K562 (cell line): ENCODE data around the gene CHMP2A. TPM values are rescaled to one million over a fixed set of nuclear protein-coding genes. Genes with fewer than 3 reads are reported as not detected.

Experiments
- COPS2 ChIP-seq: fragments of 450-650 bp; conservative IDR thresholded peaks from 2 replicates; pipeline ENCODE4 v1.6.1; 2016; ENCODE audit warnings: mild to moderate bottlenecking, moderate library complexity
- EWSR1 ChIP-seq: fragments of 450-650 bp; IDR thresholded peaks from 2 replicates; pipeline ENCODE4 v1.6.1; 2018; ENCODE audit warnings: borderline replicate concordance, mild to moderate bottlenecking, low read depth, moderate library complexity; ENCODE audit not compliant: partially characterized antibody
- KLF10 ChIP-seq: fragments of 250-450 bp; sonication (Bioruptor Pico); IDR thresholded peaks from 2 replicates; pipeline ENCODE4 v1.6.1; 2021; ENCODE audit warnings: matching md5 sums
- MAZ ChIP-seq, 2 experiments: fragments of 450-650 bp in 1 of 2; sonication (generic) in 1 of 2; formaldehyde crosslinking; IDR thresholded peaks in 1 of 2; conservative IDR thresholded peaks in 1 of 2; 2 replicates each; pipeline versions ENCODE4 v1.4.0 to v1.5.0; 2020; ENCODE audit warnings: mild to moderate bottlenecking in 1 of 2, missing genetic modification reagents in 1 of 2
- MECOM ChIP-seq: fragments of 250-450 bp; sonication (Bioruptor Pico); IDR thresholded peaks from 2 replicates; pipeline ENCODE4 v1.8.0; 2022; ENCODE audit warnings: inconsistent platforms
- NCOA1 ChIP-seq: fragments of 450-650 bp; IDR thresholded peaks from 2 replicates; pipeline ENCODE4 v1.6.1; 2016; ENCODE audit warnings: low read depth
- POLR2AphosphoS5 ChIP-seq: IDR thresholded peaks from 2 replicates; pipeline ENCODE4 v1.6.1; 2011; ENCODE audit warnings: mild to moderate bottlenecking, low read depth, low read length, moderate library complexity; ENCODE audit not compliant: control insufficient read depth, insufficient read depth
- RBM39 ChIP-seq: fragments of 200-400 bp; formaldehyde crosslinking; optimal IDR thresholded peaks from 2 replicates; pipeline ENCODE3; 2018; ENCODE audit warnings: low read depth, low read length
- YBX1 ChIP-seq: fragments of 450-650 bp; IDR thresholded peaks from 2 replicates; pipeline ENCODE4 v1.7.1; 2016; ENCODE audit warnings: mild to moderate bottlenecking
- YY1 ChIP-seq, 3 experiments: IDR thresholded peaks; 2 replicates each; pipeline ENCODE4 v1.6.1; 2011; ENCODE audit warnings: low read length in 2 of 3, mild to moderate bottlenecking in 2 of 3, moderate library complexity in 2 of 3, borderline replicate concordance in 1 of 3, control low read depth in 1 of 3, low read depth in 1 of 3; ENCODE audit not compliant: insufficient read depth in 3 of 3, insufficient replicate concordance in 2 of 3, control insufficient read depth in 1 of 3, insufficient read length in 1 of 3; ENCODE audit errors: extremely low read depth in 1 of 3
- polyA plus RNA-seq, 8 experiments: library from polyadenylated mRNA; depleted of rRNA in 4 of 8; stranded (reverse) in 5 of 8; unstranded in 3 of 8; fragments of >200 nt; fragmentation: Nextera tagmentation in 2 of 8; fragmentation: Illumina TruSeq in 1 of 8; extraction: Ambion mirVana in 2 of 8; extraction: Trizol in 1 of 8; gene quantifications; 2 replicates each; pipeline versions ENCODE4 v1.2.1 to v1.2.3, GENCODE V29; 2011 to 2014; ENCODE audit warnings: inconsistent platforms in 1 of 8, missing spikeins in 1 of 8
- total RNA-seq, 7 experiments: library from RNA; depleted of rRNA in 6 of 7; stranded (reverse); fragments of >200 nt in 6 of 7; fragmentation: Illumina TruSeq in 2 of 7; extraction: Trizol in 2 of 7; gene quantifications; 2 replicates each; pipeline versions ENCODE4 v1.2.1 to v1.2.3, GENCODE V29; 2011 to 2021; ENCODE audit warnings: low replicate concordance in 1 of 7
- TF ChIP-seq, protein P1 (sequence below): fragments of 250-450 bp; sonication (Bioruptor Pico); IDR thresholded peaks from 2 replicates; pipeline ENCODE4 v1.8.0; 2021; ENCODE audit warnings: borderline replicate concordance, mild to moderate bottlenecking, moderate library complexity; ENCODE audit not compliant: poor library complexity, severe bottlenecking
- TF ChIP-seq, protein P2 (sequence below): sonication (generic); formaldehyde crosslinking; IDR thresholded peaks from 2 replicates; pipeline ENCODE4 v1.4.0; 2020; ENCODE audit warnings: mild to moderate bottlenecking, missing genetic modification reagents

CHMP2A gene
- total and polyA plus RNA-seq, 9 of the 15 experiments (the other 6 are each of a cell fraction or from before 2014, with no cell fraction given) = 57.6 to 159 (median 87.2) TPM

DNA sequence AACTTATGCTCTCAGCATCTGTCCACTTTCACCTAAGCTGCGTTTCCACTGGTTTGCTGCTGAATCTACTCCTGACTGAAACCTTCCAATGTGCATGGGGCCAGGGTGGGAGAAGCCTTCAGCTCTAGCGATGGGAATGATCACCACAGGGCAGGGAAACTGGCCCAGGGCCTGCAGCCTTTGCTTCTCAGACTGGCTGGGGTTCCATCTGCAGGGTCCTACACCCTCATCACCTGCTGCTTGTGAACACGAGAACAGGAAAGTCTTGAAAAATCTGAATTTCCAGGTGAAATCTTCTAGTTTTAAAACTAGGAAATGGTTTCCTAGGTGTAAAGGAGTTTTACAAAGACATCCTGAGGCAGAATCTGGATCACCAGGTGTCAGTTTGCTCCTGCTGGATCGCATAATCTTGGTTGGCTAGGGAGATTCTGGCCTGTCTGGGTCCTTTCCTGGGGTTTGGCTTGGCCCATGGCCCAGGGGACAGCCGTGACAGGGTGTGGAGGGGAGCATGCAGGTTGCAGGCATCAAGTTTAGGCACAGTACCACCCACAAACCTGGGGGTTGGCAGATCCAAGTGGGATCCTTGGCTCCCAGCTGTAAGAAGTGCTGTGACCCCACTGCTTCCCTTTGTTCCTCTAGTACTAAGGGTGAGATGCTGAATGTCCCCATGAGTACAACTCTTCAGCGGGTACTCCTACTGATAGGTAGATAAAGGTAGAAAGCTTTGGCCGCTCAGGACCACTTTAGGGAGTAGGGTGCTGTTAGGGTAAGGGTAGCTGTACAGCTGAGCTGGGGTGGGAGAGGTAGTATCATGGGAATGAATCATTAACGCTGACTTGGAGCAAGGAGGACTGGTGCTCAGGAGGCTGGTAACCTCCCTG lies 5.3 kb upstream of the CHMP2A start (continued):
- TF ChIP-seq MAZ (CRISPR knock-in tag; conservative IDR thresholded peaks at IDR 0.05 in 1 of 2, IDR thresholded peaks at IDR 0.05 in 1 of 2) (no peak), POLR2AphosphoS5 (no peak), NCOA1 (no peak), MECOM (CRISPR knock-in tag) (no peak), RBM39 (no peak), KLF10 (no peak), YBX1 (no peak), EWSR1 (no peak), COPS2 (no peak), YY1 (IDR thresholded peaks at IDR 0.05; ENCODE audit: borderline replicate concordance in 1 of 3, control insufficient read depth in 1 of 3, extremely low read depth in 1 of 3, insufficient read depth in 3 of 3, insufficient read length in 1 of 3, insufficient replicate concordance in 2 of 3, low read depth in 1 of 3, low read length in 2 of 3) (no peak)
- TF ChIP-seq, protein P1, sequence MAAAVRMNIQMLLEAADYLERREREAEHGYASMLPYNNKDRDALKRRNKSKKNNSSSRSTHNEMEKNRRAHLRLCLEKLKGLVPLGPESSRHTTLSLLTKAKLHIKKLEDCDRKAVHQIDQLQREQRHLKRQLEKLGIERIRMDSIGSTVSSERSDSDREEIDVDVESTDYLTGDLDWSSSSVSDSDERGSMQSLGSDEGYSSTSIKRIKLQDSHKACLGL (CRISPR knock-in tag) = no peak
- TF ChIP-seq, protein P2, sequence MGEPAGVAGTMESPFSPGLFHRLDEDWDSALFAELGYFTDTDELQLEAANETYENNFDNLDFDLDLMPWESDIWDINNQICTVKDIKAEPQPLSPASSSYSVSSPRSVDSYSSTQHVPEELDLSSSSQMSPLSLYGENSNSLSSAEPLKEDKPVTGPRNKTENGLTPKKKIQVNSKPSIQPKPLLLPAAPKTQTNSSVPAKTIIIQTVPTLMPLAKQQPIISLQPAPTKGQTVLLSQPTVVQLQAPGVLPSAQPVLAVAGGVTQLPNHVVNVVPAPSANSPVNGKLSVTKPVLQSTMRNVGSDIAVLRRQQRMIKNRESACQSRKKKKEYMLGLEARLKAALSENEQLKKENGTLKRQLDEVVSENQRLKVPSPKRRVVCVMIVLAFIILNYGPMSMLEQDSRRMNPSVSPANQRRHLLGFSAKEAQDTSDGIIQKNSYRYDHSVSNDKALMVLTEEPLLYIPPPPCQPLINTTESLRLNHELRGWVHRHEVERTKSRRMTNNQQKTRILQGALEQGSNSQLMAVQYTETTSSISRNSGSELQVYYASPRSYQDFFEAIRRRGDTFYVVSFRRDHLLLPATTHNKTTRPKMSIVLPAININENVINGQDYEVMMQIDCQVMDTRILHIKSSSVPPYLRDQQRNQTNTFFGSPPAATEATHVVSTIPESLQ (CRISPR knock-in tag) = no peak
